HCEC 1CT (cell line): ENCODE data around the gene WBP1L.

ENCODE experiments used
- DNase-seq: peaks from one replicate; pipeline ENCODE4 v3.0.0-alpha.2; 2017

WBP1L gene

GRCh38 chr10:102781090-102781920 is 37.6 kb downstream of the WBP1L start:
- DNase-seq = no peak

GRCh38 chr10:102781921-102782557 is 38.3 kb downstream of the WBP1L start:
- peak; percentile 45 for DNase-seq

- peak; percentile 82 for DNase-seq
These were observed 39.2 kb downstream of the WBP1L start for GRCh38 chr10:102782673-102783551.

GRCh38 chr10:102783568-102783967 is 39.8 kb downstream of the WBP1L start:
- DNase-seq = no peak

GRCh38 chr10:102785818-102786217 is 42.1 kb downstream of the WBP1L start:
- DNase-seq = no peak

GRCh38 chr10:102791754-102792395 is 48.1 kb downstream of the WBP1L start:
- DNase-seq = no peak

GRCh38 chr10:102795453-102796406 is 52.0 kb downstream of the WBP1L start:
- no peak for DNase-seq

GRCh38 chr10:102796407-102797176 is 52.8 kb downstream of the WBP1L start:
- DNase-seq = peak; percentile 40

- no peak for DNase-seq
These were observed 56.1 kb downstream of the WBP1L start for GRCh38 chr10:102799691-102800471.

GRCh38 chr10:102800611-102801335 is 57.0 kb downstream of the WBP1L start:
- DNase-seq = no peak

GRCh38 chr10:102801496-102801895 is 57.7 kb downstream of the WBP1L start:
- DNase-seq = no peak

GRCh38 chr10:102801978-102802377 is 58.2 kb downstream of the WBP1L start:
- no peak for DNase-seq

GRCh38 chr10:102802920-102803534 is 59.3 kb downstream of the WBP1L start:
- peak; percentile 94 for DNase-seq

GRCh38 chr10:102804382-102805055 is 60.8 kb downstream of the WBP1L start:
- no peak for DNase-seq

GRCh38 chr10:102808380-102808779 is 64.6 kb downstream of the WBP1L start:
- DNase-seq = no peak

- no peak for DNase-seq
These were observed 67.6 kb downstream of the WBP1L start for GRCh38 chr10:102811346-102811745.

GRCh38 chr10:102812231-102812876 is 68.6 kb downstream of the WBP1L start:
- DNase-seq = no peak
